Right ventricle myocardium superior (tissue), 1 donor: ENCODE measurements around the gene FAM110D. TPM values are rescaled to one million over a fixed set of nuclear protein-coding genes. Genes with fewer than 3 reads are reported as not detected.

Experiments
- ATAC-seq: fragments of 200-7000 bp; cut with Tn5 transposase; one replicate; pipeline ENCODE4 v1.9.1; 2020; ENCODE audit warnings: mild to moderate bottlenecking; ENCODE audit not compliant: poor library complexity
- DNase-seq: peaks from one replicate; pipeline ENCODE4 v3.0.0-alpha.2; 2020
- intact Hi-C: fragments of 100-400 bp; cut with DNase I; formaldehyde crosslinking; loops from one replicate; pipeline ENCODE4 v1.11.2; 2022
- total RNA-seq: library from RNA; stranded (reverse); fragmentation: NEBNext Ultra II Directional; extraction: Animal tissue kit (Norgen Biotek cat#: 25700); gene quantifications from one replicate; pipeline ENCODE4 v1.2.1, GENCODE V29; 2021
- donor health status: DM: no; HTN: yes; CAD: no; lungs with severe emphysema.

Gene FAM110D
- total RNA-seq, 1 donor from 2014 or later, result 4.0 TPM

- intact Hi-C loops, result no loop called here
- no peak for ATAC-seq
- DNase-seq, result no peak
Observed at GRCh38 chr1:26171084-26172072, 12.5 kb downstream of the FAM110D start, which contains the start of gene ZNF593OS. Gene ZNF593OS, minus strand, starts transcription at chr1:26171832. Its CDS starts 171 bp downstream, at chr1:26171661.

GRCh38 chr1:26175346-26175745 is 16.5 kb downstream of the FAM110D start:
- intact Hi-C loops, result no loop called here
- no peak for DNase-seq
- ATAC-seq, result no peak

- ATAC-seq, result peak; percentile 45
- intact Hi-C loops, result no loop called here
- no peak for DNase-seq
Observed at GRCh38 chr1:26177182-26177684, 18.4 kb downstream of the FAM110D start, which contains the start of gene CNKSR1. Gene CNKSR1, plus strand, starts transcription at chr1:26177491. Its CDS starts 57 bp downstream, at chr1:26177548.

DNA sequence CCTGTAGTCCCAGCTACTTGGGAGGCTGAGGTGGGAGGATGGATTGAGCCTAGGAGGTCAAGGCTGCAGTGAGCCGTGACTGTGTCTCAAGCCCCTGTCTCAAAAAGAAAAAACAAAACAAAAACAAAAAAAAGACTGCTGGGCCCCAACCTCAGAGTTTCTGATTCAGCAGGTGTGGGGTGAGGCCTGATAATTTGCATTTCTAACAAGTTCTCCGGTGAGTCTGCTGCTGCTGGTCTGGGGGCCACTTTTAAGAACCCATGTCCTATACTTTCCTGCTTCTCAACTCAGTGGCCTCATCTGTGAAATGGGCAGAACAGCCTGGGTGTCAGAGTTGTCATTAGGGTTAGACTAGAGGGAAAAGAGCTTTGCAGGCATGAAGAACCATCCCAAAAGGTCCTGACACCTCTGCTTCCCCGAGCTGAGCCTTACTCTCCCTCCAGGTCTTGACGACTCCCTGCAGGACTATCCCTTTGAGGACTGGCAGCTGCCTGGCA is 21.2 kb downstream of the FAM110D start:
- ATAC-seq (no peak), DNase-seq (no peak)
- intact Hi-C loops, result loop anchor here (10.0 kb wide), 1 partner anchor 145 kb away; no protein-coding TSS in a partner anchor

- ATAC-seq, result no peak
- DNase-seq, result no peak
- intact Hi-C loops, result loop anchor here (10.0 kb wide), 1 partner anchor 143 kb away; no protein-coding TSS in a partner anchor
Observed at GRCh38 chr1:26181586-26182382, 22.9 kb downstream of the FAM110D start.

DNA sequence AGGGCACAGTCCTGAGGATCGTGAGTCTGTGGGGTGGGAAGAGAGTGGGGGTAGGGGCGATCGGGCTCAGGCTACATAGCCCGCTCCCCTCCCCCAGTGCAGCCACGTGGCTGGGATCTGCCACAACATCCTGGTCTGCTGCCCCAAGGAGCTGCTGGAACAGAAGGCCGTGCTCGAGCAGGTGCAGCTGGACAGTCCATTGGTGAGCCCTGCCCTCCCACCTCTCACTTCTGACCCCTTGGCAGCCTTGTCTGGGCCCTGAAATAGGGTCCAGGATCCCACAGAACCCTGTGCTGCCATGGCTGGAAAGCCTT is 23.5 kb downstream of the FAM110D start:
- no peak for DNase-seq
- no peak for ATAC-seq
- intact Hi-C loops, result loop anchor here (10.0 kb wide), 1 partner anchor 142 kb away; no protein-coding TSS in a partner anchor

DNA sequence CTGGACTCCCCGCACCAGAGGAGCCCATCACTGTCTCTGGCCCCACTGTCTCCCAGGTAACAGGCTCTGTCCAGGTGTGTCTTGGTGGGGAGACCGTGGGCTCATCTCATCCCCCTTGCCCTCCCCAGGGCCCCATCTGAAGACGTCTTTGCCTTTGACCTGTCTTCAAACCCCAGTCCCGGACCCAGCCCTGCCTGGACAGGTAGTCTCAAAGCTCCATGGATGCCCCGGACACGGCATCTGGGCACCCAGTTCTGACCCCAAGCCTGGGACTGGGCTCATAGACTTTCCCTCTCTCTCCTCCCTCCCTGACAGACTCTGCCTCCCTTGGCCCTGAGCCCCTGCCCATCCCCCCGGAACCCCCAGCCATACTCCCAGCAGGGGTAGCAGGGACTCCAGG is 25.2 kb downstream of the FAM110D start:
- intact Hi-C loops, result loop anchor here (10.0 kb wide), 1 partner anchor 141 kb away; no protein-coding TSS in a partner anchor
- ATAC-seq, result no peak
- no peak for DNase-seq

- intact Hi-C loops, result loop anchor here (10.0 kb wide), 1 partner anchor 140 kb away; no protein-coding TSS in a partner anchor
- DNase-seq (no peak), ATAC-seq (no peak)
Observed at GRCh38 chr1:26184883-26185282, 26.0 kb downstream of the FAM110D start.

DNA sequence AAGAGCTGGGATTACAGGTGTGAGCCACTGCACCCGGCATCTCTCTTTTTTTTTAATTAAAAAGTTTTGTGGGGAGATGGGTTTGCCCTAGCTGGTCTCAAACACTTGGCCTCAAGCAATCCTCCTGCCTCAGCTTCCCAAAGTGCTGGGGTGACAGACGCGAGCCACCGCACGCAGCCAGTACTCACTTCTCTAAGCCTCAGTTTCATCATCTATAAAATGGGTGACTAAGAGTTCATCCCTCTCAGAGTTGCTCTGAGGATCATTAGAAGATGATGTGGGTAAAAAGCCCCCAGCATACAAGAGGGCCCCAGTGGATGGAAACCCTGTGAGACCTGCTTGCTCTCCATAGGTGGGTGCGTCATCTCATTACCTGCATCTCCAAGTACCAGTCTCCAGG is 29.0 kb downstream of the FAM110D start:
- DNase-seq (no peak), ATAC-seq (no peak)
- intact Hi-C loops, result loop anchor here (10.0 kb wide), 1 partner anchor 137 kb away; no protein-coding TSS in a partner anchor

DNA sequence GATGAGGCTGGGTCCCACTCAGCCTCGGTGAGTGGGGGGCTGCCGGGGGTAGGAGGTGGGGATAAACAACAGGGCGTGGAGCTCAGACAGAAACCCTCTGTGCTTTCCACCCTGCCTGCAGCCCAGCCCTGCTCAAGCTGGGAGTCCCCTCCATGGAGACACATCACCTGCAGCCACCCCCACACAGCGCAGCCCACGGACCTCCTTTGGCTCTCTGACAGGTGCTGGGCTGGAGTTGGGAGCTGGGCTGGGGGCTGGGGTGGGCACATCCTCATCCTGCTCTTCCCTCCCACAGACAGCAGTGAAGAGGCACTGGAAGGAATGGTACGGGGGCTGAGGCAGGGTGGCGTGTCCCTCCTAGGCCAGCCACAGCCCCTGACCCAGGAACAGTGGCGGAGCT is 29.6 kb downstream of the FAM110D start:
- intact Hi-C loops, result loop anchor here (10.0 kb wide), 1 partner anchor 136 kb away; no protein-coding TSS in a partner anchor
- no peak for ATAC-seq
- no peak for DNase-seq

DNA sequence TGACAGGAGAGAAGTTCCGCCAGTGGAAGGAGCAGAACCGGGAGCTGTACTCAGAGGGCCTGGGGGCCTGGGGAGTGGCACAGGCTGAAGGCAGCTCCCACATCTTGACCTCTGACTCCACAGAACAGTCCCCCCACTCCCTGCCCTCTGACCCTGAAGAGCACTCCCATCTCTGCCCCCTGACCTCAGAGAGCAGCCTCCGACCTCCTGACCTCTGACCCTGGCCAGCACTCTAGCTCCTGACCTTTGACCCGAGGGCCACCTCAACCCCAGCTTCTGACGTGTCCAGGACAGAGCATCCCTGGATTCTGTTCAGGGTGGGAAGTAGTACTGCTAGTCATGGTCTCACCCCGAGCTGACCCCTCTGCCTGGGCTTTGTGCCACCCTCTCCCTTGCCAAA is 30.5 kb downstream of the FAM110D start:
- ATAC-seq (no peak), DNase-seq (no peak)
- intact Hi-C loops, result loop anchor here (10.0 kb wide), 1 partner anchor 135 kb away; no protein-coding TSS in a partner anchor

DNA sequence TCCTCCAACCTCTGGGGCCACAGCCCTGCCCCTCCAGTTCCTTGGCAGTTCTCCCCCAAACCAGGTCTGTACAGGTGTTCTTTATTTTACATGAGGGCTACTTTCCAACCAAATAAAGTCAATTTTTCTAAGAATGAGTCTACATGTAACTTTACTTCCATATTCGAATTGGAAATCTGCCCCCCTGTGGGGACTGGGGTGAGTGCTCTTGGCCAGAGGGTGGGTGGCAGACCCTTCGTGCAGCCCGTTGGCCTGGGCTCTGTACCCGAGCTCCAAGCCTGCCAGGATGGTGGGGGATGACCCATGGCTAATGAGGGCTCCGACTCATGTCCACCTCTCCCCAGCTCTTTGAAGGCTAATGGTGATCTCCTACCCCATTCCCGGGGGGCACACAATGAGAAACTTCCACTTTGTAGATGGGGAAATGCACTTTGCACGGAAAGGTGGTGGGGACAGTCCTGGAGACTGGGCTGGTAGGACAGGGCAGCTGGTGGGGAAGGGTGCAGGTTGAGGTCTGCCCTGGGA is 30.9 kb downstream of the FAM110D start:
- intact Hi-C loops, result loop anchor here (10.0 kb wide), 1 partner anchor 135 kb away; no protein-coding TSS in a partner anchor
- no peak for ATAC-seq
- DNase-seq, result no peak

DNA sequence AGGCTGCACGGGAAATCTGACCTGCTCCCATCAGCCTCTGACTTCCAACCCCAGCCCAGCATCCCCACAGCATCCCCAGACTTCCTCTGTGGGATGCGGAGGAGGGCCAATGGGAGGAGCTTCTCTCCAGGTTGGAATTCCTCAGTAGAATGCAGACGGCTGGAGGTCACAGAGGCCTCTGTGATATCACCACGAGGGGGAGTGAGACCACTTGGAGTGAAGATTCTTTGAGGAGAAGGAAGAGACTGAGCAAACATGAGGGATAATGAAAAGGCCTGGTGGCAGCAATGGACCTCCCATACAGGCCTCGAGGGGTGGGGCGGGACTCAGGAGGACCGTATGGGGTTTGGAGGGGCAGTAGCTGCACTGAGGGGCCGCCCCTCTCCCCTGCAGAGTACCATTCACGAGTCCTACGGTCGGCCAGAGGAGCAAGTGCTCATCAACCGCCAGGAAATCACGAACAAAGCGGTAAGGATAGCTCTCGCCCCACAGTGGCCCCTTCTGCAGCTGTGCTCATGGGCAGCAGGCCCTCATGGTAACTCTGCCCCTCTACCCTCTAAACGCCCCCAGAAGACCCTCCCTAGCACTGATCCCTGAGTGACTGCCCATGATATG is 31.6 kb downstream of the FAM110D start, which contains the start of gene CATSPER4:
Gene CATSPER4 (plus strand): TSS at position 230 of the 615 bp plus-strand sequence. CDS start 26 bp downstream, at position 256.
- intact Hi-C loops, result no loop called here
- ATAC-seq (no peak), DNase-seq (no peak)

- no peak for ATAC-seq
- DNase-seq, result no peak
- intact Hi-C loops, result no loop called here
Observed at GRCh38 chr1:26191739-26192138, 32.9 kb downstream of the FAM110D start.

GRCh38 chr1:26195805-26196204 is 36.9 kb downstream of the FAM110D start:
- no peak for DNase-seq
- intact Hi-C loops, result no loop called here
- ATAC-seq, result no peak

DNA sequence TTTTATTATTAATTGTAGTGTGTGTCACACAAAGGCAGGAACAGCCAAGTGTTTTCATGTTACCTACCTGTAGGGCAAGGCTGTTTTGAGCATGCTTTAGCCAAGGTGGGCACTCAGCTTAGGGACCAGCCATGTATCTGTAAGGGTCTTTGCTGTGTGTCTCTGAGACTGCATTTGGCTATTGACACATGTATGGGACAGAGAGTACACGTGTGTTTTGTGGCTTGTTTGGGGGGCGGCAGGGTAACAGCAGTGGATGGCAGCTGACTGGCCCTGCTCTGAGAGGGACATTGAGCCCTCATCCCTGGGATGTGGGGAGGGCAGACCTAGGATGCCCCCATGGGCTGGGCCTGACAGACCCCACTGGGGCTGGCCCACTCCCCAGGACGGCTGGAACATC is 38.4 kb downstream of the FAM110D start:
- intact Hi-C loops, result no loop called here
- ATAC-seq (no peak), DNase-seq (no peak)

DNA sequence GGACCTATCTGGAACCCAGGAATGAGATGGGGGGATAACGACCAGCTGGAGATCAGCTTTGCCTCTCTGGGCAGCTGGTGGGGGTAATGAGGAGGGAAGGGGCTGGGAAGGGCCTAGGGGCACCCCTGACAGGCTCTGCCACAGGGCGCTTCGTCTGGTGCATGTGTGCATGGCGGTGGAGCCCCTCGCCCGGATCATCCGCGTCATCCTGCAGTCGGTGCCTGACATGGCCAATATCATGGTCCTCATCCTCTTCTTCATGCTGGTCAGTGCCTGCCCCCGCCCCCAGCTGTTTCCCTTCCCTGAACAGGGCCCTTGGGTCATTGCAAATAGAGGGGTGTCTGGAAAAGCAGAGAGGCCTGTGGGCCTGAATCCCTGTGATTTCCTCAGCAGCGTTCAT is 38.9 kb downstream of the FAM110D start:
- no peak for ATAC-seq

DNA sequence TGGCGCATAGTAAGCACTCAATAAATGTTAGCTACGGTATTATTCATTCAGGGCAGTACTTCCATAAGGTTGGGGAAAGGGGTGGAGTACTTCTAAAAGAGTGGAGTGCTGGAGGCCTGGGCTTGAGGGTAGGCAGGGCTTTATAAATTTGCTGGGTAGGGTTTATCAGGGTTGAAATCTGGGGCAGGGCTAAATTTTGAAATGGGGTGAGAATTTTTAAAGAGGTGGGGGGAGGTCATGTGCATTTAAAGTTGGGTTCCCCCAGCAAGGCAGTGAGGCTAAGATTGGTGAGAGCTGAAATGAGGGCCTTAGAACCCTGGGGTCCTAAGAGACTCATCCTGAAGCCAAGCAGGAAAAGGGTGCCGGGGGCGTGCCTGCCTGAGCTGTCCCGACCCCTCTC is 41.5 kb downstream of the FAM110D start:
- no peak for ATAC-seq
- intact Hi-C loops, result no loop called here
- DNase-seq, result no peak

More for the DNA sequence above, 38.9 kb downstream of the FAM110D start:
- intact Hi-C loops, result no loop called here
- no peak for DNase-seq
